GM18517 (cell line): ENCODE data around the gene EXD2.
A peak's percentile ranks its signal among the peaks of the same experiment; 100 is the strongest.
"Not testable (repeated sequence)": the region's sequence is repeated elsewhere in the genome, so short reads cannot be mapped to it uniquely, and the experiment has no call there.

Source experiments
- ATAC-seq: cut with Tn5 transposase; IDR thresholded peaks from one replicate; pipeline ENCODE4 v1.9.1; 2021; ENCODE audit warnings: mild to moderate bottlenecking, moderate library complexity; ENCODE audit not compliant: unreplicated experiment

The EXD2 gene

DNA sequence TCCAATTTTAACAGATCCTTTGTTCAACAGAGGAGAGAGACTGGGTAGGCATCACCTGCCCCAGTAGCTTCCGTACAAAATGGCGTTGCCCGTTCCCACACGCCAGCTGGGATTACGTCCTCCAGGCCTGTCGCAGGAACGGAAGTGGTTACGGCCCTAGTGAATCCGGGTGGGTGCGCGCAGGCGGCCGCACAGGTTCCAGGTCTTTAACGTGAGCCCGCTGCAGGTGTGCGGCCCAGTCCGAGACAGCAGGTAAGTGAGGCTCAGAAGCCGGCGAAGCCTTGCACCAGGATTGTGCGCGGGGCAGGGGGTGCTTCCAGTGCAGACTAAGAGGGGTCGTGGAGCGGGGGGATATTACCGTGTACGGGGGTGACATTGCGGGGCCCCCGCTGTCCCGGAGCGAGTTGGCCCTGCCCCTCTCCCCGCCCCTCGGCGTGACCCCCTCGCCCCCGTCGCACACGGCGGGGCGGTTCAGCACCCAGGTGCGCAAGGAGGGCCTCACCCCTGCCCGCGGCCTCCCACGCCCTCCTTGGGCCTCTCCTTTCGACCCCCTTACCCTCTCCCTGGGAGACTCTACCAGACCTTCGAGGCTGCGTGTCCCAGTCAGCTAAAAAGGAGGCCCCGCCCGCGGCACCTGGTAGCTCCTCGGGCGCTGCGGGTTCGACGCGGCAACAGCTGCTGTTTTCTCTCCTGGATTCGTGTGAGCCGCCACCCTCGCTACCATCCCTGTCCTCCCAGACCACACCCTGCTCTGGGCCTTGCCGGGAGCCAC, at the start of gene EXD2:
TSS of gene EXD2 (plus strand) at position 159 of the 772 bp plus-strand sequence. CDS start 17,973 bp downstream, outside the sequence.
- ATAC-seq: peak; percentile 79

- ATAC-seq: no peak
These were observed 49.7 kb upstream of the EXD2 start for GRCh38 chr14:69141550-69141949.

GRCh38 chr14:69142101-69142500, 49.2 kb upstream of the EXD2 start:
- ATAC-seq: no peak

- no peak for ATAC-seq
These were observed 41.6 kb upstream of the EXD2 start for GRCh38 chr14:69149461-69150244.

GRCh38 chr14:69151458-69152180, 39.7 kb upstream of the EXD2 start:
- peak; percentile 48 for ATAC-seq

GRCh38 chr14:69152181-69152901, 39.0 kb upstream of the EXD2 start:
- ATAC-seq: peak; percentile 5

- no peak for ATAC-seq
These were observed 38.5 kb upstream of the EXD2 start, which contains the start of gene DCAF5 for GRCh38 chr14:69152902-69153151. Gene DCAF5, minus strand, starts transcription at chr14:69153119. Its CDS starts 141 bp downstream, at chr14:69152978.

DNA sequence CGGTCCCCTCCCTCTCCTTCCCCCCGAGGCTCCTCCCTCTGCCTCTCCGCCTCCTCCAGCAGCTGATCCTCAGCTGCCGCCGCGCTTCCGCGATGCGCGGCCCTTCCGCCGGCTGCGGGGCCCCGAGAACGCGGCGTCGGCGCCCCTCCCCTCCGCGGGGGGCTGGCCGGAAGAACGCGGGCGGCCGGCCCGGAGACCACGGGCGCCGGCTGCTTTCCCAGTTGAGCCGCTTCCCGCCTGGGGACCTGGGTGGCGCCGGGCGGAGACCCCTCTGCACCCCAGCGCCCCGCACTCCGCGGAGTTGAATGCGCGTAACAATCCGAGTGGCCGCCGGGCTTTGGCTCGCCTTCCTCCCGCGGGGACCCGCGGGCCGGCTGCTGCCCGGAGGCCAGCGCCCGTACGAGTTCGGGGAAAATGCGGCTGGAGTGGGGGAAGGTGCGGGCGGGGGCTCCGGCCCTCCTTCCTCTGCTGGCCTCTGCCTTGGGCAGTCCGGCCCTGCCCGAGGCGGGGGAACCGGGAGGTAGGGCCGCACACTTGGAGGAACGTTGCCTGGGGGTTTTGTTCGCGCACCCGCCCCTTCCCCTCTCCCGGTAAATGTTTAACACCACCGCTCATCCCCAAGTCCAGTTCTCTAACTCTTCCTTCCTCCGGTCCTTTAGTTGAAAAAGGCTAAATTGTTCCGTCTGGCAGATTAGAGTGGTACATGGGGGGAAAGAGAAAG, 38.0 kb upstream of the EXD2 start:
- ATAC-seq: peak; percentile 65

GRCh38 chr14:69153873-69154270, 37.4 kb upstream of the EXD2 start:
- ATAC-seq: no peak

DNA sequence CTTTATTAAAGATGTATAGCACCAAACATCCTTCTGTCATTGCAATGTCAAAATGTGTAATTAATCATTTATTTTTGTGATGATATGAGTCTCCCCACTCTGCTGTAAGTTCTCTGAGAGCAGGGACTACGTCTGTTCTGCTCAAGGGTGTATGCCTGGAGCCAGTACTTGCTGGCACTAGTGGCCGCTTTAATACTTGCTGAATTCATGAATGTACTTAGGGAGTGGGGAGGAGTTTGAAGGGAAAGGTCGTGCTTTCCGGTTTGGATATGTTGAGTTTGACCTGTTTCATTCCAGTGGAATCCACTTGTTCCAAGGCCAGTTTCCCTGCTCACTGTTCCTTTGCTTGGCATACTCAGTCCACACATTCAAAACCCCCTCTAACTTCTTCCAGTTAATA, 36.5 kb upstream of the EXD2 start:
- ATAC-seq: no peak

- ATAC-seq: no peak
These were observed 35.1 kb upstream of the EXD2 start for GRCh38 chr14:69156224-69156623.

- ATAC-seq: no peak
These were observed 29.7 kb upstream of the EXD2 start for GRCh38 chr14:69161590-69161989.

GRCh38 chr14:69165787-69166186, 25.5 kb upstream of the EXD2 start:
- not testable (repeated sequence) for ATAC-seq

GRCh38 chr14:69170839-69171238, 20.5 kb upstream of the EXD2 start:
- no peak for ATAC-seq

GRCh38 chr14:69171569-69171968, 19.7 kb upstream of the EXD2 start:
- no peak for ATAC-seq

DNA sequence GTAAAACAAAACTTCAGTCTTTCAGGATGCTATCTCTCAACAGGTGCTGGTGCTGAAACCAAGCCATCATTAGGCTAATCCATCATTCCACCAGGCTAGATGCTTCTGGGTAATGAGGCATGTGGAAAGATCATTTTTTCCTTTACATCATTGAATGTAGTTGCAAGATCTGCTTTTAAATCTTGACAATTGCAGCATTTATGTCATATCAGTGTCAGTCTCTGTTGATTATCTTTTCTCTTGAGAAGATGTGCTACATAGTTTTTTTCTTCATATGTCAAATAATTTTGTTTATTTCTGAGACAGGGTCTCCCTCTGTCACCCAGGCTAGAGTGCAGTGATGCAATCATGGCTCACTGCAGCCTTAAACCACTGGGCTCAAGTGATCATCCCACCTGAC, 16.2 kb upstream of the EXD2 start:
- no peak for ATAC-seq

DNA sequence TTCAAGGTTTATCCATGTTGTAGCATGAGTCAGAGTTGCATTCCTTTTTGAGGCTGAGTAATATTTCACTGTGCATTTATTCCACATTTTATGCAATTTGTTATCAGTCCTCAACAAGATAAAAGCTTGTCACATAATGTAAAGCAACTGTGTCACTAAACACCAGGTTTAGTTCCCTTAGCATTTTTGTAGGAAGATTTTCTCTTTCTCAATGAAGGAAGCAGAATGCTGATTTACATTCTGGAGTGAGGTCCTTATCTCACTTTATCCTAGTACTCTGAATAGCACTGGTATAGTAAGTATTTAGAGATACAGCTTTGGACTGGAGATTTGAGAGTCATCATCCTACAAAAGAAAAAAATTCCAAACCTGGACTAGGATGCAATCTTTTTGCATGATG, 9.8 kb upstream of the EXD2 start:
- ATAC-seq: no peak

DNA sequence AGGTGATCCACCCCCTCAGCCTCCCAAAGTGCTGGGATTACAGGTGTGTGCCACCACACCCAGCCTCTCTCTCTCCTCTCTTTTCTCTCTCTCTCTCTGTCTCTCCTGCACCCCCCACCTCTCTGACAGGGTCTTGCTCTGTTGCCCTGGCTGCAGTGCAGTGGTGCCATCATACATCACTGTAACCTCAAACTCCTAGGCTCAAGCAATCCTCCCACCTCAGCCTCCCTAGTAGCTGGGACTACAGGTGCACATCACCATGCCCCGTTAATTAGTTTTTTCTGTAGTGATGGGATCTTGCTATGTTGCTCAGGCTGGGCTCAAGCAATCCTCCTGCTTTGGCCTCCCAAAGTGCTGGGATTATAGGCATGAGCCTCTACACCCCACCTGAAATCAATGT, 8.7 kb upstream of the EXD2 start:
- ATAC-seq: not testable (repeated sequence)

DNA sequence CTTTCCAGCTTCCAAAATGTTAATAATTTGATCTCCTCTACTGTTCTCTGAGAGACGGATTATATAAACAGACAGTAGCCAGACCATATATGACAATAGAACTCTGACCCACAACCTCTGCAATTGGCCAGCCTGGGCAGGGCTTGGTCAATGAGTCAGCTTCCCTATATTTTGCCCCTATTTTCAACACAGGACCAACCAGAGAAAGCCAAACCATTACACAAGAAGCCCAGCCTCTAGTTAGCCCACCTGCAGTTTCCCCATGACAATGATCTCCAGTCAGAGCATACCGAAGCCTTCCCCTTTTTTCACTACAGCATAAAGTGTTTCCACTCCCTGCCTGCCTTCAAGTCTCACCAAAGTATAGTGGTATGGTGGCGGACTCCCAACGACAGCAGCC, 7.6 kb upstream of the EXD2 start:
- no peak for ATAC-seq

DNA sequence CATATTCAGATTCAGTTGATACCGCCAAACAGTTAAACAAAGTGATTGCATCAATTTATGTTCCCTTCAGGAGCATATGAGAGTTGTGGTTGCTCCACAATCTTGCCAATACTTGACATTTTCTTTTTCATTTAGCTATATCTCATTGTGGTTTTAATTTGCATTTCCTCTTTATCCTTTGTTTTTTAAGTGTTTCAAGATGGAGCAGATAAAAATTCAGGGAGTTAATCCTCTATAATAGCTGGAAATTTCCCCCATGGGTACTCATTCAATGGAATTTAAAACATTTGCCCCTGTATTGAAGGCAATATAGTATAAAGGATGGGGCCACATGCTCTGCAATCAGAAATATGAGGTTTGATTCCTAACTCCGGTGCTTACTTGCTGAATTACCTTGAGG, 1.1 kb upstream of the EXD2 start:
- ATAC-seq: no peak
